Endothelial cell of umbilical vein (primary cell): ENCODE results near the gene TNRC6B. TPM values are rescaled to one million over a fixed set of nuclear protein-coding genes. Genes with fewer than 3 reads are reported as not detected.

Source experiments
- BruUV-seq: library from RNA; stranded (reverse); fragments of 400-500 nt; replicated peaks from 2 replicates; lab custom pipeline; 2021; lab: Mats Ljungman, UMichigan
- CTCF ChIA-PET: fragments of 300-600, 350-600 bp; sonication (Branson Sonifier 250); formaldehyde crosslinking; loops from one replicate; lab custom pipeline; 2021; ENCODE audit warnings: antibody characterized with exemption, inconsistent platforms; lab: Charles Lee
- POLR2A ChIA-PET: fragments of 300-600, 350-600 bp; sonication (Branson Sonifier 250); formaldehyde crosslinking; loops from one replicate; lab custom pipeline; 2021; ENCODE audit warnings: antibody characterized with exemption, inconsistent platforms; lab: Charles Lee
- DNase-seq: peaks from one replicate; pipeline ENCODE4 v3.0.0-alpha.2; 2011; ENCODE audit warnings: low read depth, low spot score
- FAIRE-seq: peaks from 2 replicates; lab custom pipeline; 2011; peaks lifted over from hg19 to GRCh38; lab: Jason Lieb, UNC
- H2AFZ ChIP-seq: 2 replicates; pipeline ENCODE4 v1.6.0; 2012; ENCODE audit warnings: low read depth, low read length, control low read depth, inconsistent platforms
- H3K27ac ChIP-seq: 2 replicates; pipeline ENCODE4 v1.5.1; 2011; ENCODE audit warnings: low read depth, mild to moderate bottlenecking, control low read depth, low read length, moderate library complexity; ENCODE audit not compliant: insufficient read depth
- H3K27me3 ChIP-seq, 2 experiments: 2 replicates each; pipeline versions ENCODE4 v1.6.0 to v1.6.1; 2011; ENCODE audit warnings: low read length in 2 of 2, mixed read lengths in 1 of 2; ENCODE audit not compliant: control insufficient read depth in 2 of 2, insufficient read depth in 2 of 2
- H3K36me3 ChIP-seq, 2 experiments: 2 replicates in 1 of 2; 3 replicates in 1 of 2; pipeline ENCODE4 v1.5.1; 2011; ENCODE audit warnings: low read length in 2 of 2, mild to moderate bottlenecking in 1 of 2, moderate library complexity in 1 of 2; ENCODE audit not compliant: control insufficient read depth in 2 of 2, insufficient read depth in 2 of 2; ENCODE audit errors: extremely low read depth in 1 of 2
- H3K4me1 ChIP-seq: 3 replicates; pipeline ENCODE4 v1.5.1; 2011; ENCODE audit warnings: mild to moderate bottlenecking, low read length; ENCODE audit not compliant: control insufficient read depth, insufficient read depth; ENCODE audit errors: extremely low read depth
- H3K4me2 ChIP-seq: 2 replicates; pipeline ENCODE4 v1.6.1; 2011; ENCODE audit warnings: low read length, control low read depth, mixed read lengths; ENCODE audit not compliant: insufficient read depth
- H3K4me3 ChIP-seq, 3 experiments: fragments of 200-600 bp in 1 of 3; sonication (generic), shearing (Covaris generic) in 1 of 3; replicated peaks in 1 of 3; 2 replicates each; pipeline ENCODE4 v1.5.1; 2011 to 2016; ENCODE audit warnings: control low read depth in 3 of 3, low read length in 3 of 3, mild to moderate bottlenecking in 2 of 3, inconsistent platforms in 1 of 3, low read depth in 1 of 3, moderate library complexity in 1 of 3; ENCODE audit not compliant: insufficient read depth in 1 of 3
- H3K79me2 ChIP-seq: 2 replicates; pipeline ENCODE4 v1.6.0; 2012; ENCODE audit warnings: low read length, inconsistent platforms; ENCODE audit not compliant: control insufficient read depth, insufficient read depth
- H3K9ac ChIP-seq: replicated peaks from 2 replicates; pipeline ENCODE3; 2011; ENCODE audit warnings: low read length, control low read depth; ENCODE audit not compliant: insufficient read depth; ENCODE audit errors: extremely low read depth
- H3K9me1 ChIP-seq: replicated peaks from 3 replicates; pipeline ENCODE4 v1.6.0; 2011; ENCODE audit warnings: mild to moderate bottlenecking, low read length; ENCODE audit not compliant: control insufficient read depth, insufficient read depth; ENCODE audit errors: extremely low read depth
- H3K9me3 ChIP-seq: replicated peaks from 2 replicates; pipeline ENCODE4 v1.5.1; 2012; ENCODE audit warnings: low read length, inconsistent platforms; ENCODE audit not compliant: control insufficient read depth, insufficient read depth
- H4K20me1 ChIP-seq: replicated peaks from 2 replicates; pipeline ENCODE3; 2011; ENCODE audit warnings: mild to moderate bottlenecking, low read length; ENCODE audit not compliant: control insufficient read depth, insufficient read depth; ENCODE audit errors: extremely low read depth
- FOS ChIP-seq: IDR thresholded peaks from 2 replicates; pipeline ENCODE4 v1.6.1; 2011; ENCODE audit warnings: mild to moderate bottlenecking, low read length, moderate library complexity, borderline replicate concordance; ENCODE audit not compliant: insufficient read depth
- GATA2 ChIP-seq: IDR thresholded peaks from 2 replicates; pipeline ENCODE4 v1.7.0; 2011; ENCODE audit warnings: low read depth, mild to moderate bottlenecking, moderate library complexity, mixed read lengths, low read length; ENCODE audit not compliant: insufficient read length, insufficient read depth
- JUN ChIP-seq: IDR thresholded peaks from 2 replicates; pipeline ENCODE4 v1.6.1; 2011; ENCODE audit warnings: borderline replicate concordance, low read depth; ENCODE audit not compliant: insufficient read length, insufficient read depth
- MYC ChIP-seq: IDR thresholded peaks from one replicate; pipeline ENCODE4 v1.6.1; 2011; ENCODE audit warnings: mild to moderate bottlenecking, low read depth, low read length
- POLR2AphosphoS5 ChIP-seq: IDR thresholded peaks from 2 replicates; pipeline ENCODE4 v1.6.1; 2012; ENCODE audit warnings: low read depth, mild to moderate bottlenecking, control low read depth, low read length, moderate library complexity; ENCODE audit not compliant: insufficient read depth
- dilution Hi-C: fragments of 300-500 bp; cut with MboI; formaldehyde crosslinking; loops from one replicate; pipeline ENCODE4 v1.15.0; 2019; ENCODE audit warnings: low sequenced_read_pairs; ENCODE audit not compliant: extremely low pct_ligation_motif_present
- intact Hi-C: fragments of 100-400 bp; cut with micrococcal nuclease; formaldehyde crosslinking; loops from one replicate; pipeline ENCODE4 v1.10.0; 2022
- polyA plus RNA-seq, 4 experiments: library from polyadenylated mRNA; depleted of rRNA in 3 of 4; stranded (reverse) in 3 of 4; unstranded in 1 of 4; fragments of >200 nt; gene quantifications; 2 replicates each; pipeline versions ENCODE4 v1.2.1 to v1.2.3, GENCODE V29; 2011 to 2012; ENCODE audit warnings: missing spikeins in 1 of 4
- total RNA-seq: library from RNA; stranded (reverse); gene quantifications from 2 replicates; pipeline ENCODE4 v1.2.3, GENCODE V29; 2021

Gene TNRC6B
- total and polyA plus RNA-seq, 2 donors (not counting 3 experiments of a cell fraction or from before 2014, with no cell fraction given), result 10.6 to 37.2 TPM

GRCh38 chr22:40238425-40239344 lies 61.0 kb downstream of the TNRC6B start:
- intact Hi-C loops (loop anchor here (1.0 to 2.0 kb wide), 2 partner anchors 25 to 56 kb away; no protein-coding TSS in a partner anchor), dilution Hi-C loops (no loop called here)
- Histone ChIP-seq H3K36me3 (no peaks in the 10 kb centered on the region), H3K79me2 (peaks cover 39% of the 10 kb centered on the region), H3K27me3 (no peaks in the 10 kb centered on the region), H4K20me1 (no peaks in the 10 kb centered on the region), H3K4me3 (no peak overlapping the region), H3K9me1 (no peaks in the 10 kb centered on the region), H3K27ac (peak overlapping the region; percentile 44), H3K4me2 (peak overlapping the region; percentile 43), H3K9me3 (no peaks in the 10 kb centered on the region), H3K4me1 (peaks cover 27% of the 10 kb centered on the region), H2AFZ (no peak overlapping the region), H3K9ac (no peak overlapping the region)
- peak; percentile 74 for DNase-seq
- ChIA-PET POLR2A (interaction anchor here (1.6 kb wide), 1 partner anchor 61 kb away, joined by 3 read pairs; the partner anchor contains the start of gene TNRC6B), CTCF (interaction anchor here (1.0 to 1.6 kb wide), 3 partner anchors 19 to 25 kb away, joined by 3 to 4 read pairs (median 4); no protein-coding TSS in a partner anchor)
- peak; percentile 40 for TF ChIP-seq POLR2AphosphoS5
- TF ChIP-seq JUN, result peak; percentile 61
- peak; percentile 76 for TF ChIP-seq FOS
- TF ChIP-seq GATA2, result no peak
- no peak for TF ChIP-seq MYC
- no TSS peak for BruUV-seq
- FAIRE-seq, result peak; percentile 95
